HepG2 (cell line): Measurements from ENCODE around the gene SNED1. TPM values are rescaled to one million over a fixed set of nuclear protein-coding genes. Genes with fewer than 3 reads are reported as not detected.

Source experiments
- ATAC-seq: fragments of 200-7000 bp; cut with Tn5 transposase; 3 replicates; pipeline ENCODE4 v1.9.1; 2020; ENCODE audit warnings: mild to moderate bottlenecking, moderate library complexity
- BruUV-seq: library from RNA; stranded (reverse); fragments of 400-500 nt; replicated peaks from 2 replicates; lab custom pipeline; 2021; lab: Mats Ljungman, UMichigan
- CTCF ChIA-PET: fragments of 300-600 bp; formaldehyde crosslinking; extraction: SDS; loops from one replicate; lab custom pipeline; 2021; ENCODE audit warnings: low total read pairs, inconsistent platforms, low intra/inter-chr PET ratio; lab: Yijun Ruan, JAX
- POLR2A ChIA-PET: fragments of 350-600 bp; sonication (Branson Sonifier 250); formaldehyde crosslinking; loops from one replicate; lab custom pipeline; 2020; ENCODE audit warnings: antibody characterized with exemption, inconsistent platforms; lab: Yijun Ruan, JAX
- DNase-seq: peaks from one replicate; pipeline ENCODE4 v3.0.0-alpha.2; 2015; ENCODE audit warnings: low spot score
- FAIRE-seq: peaks from 3 replicates; lab custom pipeline; 2011; peaks lifted over from hg19 to GRCh38; lab: Jason Lieb, UNC
- H2AFZ ChIP-seq: one replicate; pipeline ENCODE4 v1.6.1; 2011; ENCODE audit warnings: low read length, inconsistent platforms
- H3K27ac ChIP-seq: fragments of 300-600 bp; 3 replicates; pipeline ENCODE4 v1.8.0; 2011; ENCODE audit warnings: mixed run types, mild to moderate bottlenecking, mixed read lengths, low read length, inconsistent platforms; ENCODE audit not compliant: insufficient read depth; ENCODE audit errors: extremely low read length
- H3K27me3 ChIP-seq, 2 experiments: fragments of 200-600 bp in 1 of 2; 2 replicates in 1 of 2; 3 replicates in 1 of 2; pipeline versions ENCODE4 v1.6.0 to v1.8.0; 2011; ENCODE audit warnings: low read length in 2 of 2, mild to moderate bottlenecking in 2 of 2, moderate library complexity in 2 of 2, inconsistent platforms in 1 of 2; ENCODE audit not compliant: insufficient read depth in 2 of 2, control insufficient read depth in 1 of 2
- H3K36me3 ChIP-seq, 2 experiments: fragments of 200-600 bp in 1 of 2; replicated peaks in 1 of 2; 2 replicates in 1 of 2; 3 replicates in 1 of 2; pipeline versions ENCODE4 v1.5.1 to v1.8.0; 2011; ENCODE audit warnings: low read length in 2 of 2, inconsistent platforms in 1 of 2; ENCODE audit not compliant: insufficient read depth in 2 of 2, control insufficient read depth in 1 of 2
- H3K4me1 ChIP-seq: 2 replicates; pipeline ENCODE4 v1.5.1; 2012; ENCODE audit warnings: low read length, inconsistent platforms; ENCODE audit not compliant: insufficient read depth
- H3K4me2 ChIP-seq: 2 replicates; pipeline ENCODE4 v1.6.0; 2011; ENCODE audit warnings: low read depth, low read length, inconsistent platforms
- H3K4me3 ChIP-seq, 3 experiments: fragments of 200-600 bp in 1 of 3; sonication (generic), shearing (Covaris generic) in 1 of 3; replicated peaks in 1 of 3; 2 replicates each; pipeline ENCODE4 v1.5.1; 2011 to 2016; ENCODE audit warnings: low read length in 3 of 3, inconsistent platforms in 2 of 3, low read depth in 2 of 3, mild to moderate bottlenecking in 2 of 3, control low read depth in 1 of 3, mixed read lengths in 1 of 3; ENCODE audit not compliant: insufficient read depth in 1 of 3
- H3K79me2 ChIP-seq: one replicate; pipeline ENCODE4 v1.6.1; 2011; ENCODE audit warnings: low read length, inconsistent platforms; ENCODE audit not compliant: insufficient read depth
- H3K9ac ChIP-seq: 2 replicates; pipeline ENCODE4 v1.6.0; 2011; ENCODE audit warnings: mild to moderate bottlenecking, low read depth, low read length, inconsistent platforms; ENCODE audit not compliant: insufficient read depth
- H3K9me3 ChIP-seq: 2 replicates; pipeline ENCODE4 v1.5.1; 2012; ENCODE audit warnings: mild to moderate bottlenecking, low read length
- H4K20me1 ChIP-seq: 2 replicates; pipeline ENCODE4 v1.6.0; 2011; ENCODE audit warnings: inconsistent platforms, mild to moderate bottlenecking, low read length, moderate library complexity; ENCODE audit not compliant: insufficient read depth
- AGO1 ChIP-seq: fragments of 200-400 bp; formaldehyde crosslinking; IDR thresholded peaks from 2 replicates; pipeline ENCODE4 v1.6.1; 2017; ENCODE audit warnings: mild to moderate bottlenecking, low read depth, low read length, moderate library complexity; ENCODE audit not compliant: poor library complexity, severe bottlenecking
- FOXO1 ChIP-seq: sonication (generic); formaldehyde crosslinking; IDR thresholded peaks from 2 replicates; pipeline ENCODE4 v1.4.0; 2020; ENCODE audit warnings: missing genetic modification reagents
- HOXA7 ChIP-seq: sonication (generic); formaldehyde crosslinking; IDR thresholded peaks from 2 replicates; pipeline ENCODE4 v1.8.1; 2022; ENCODE audit warnings: mild to moderate bottlenecking, missing genetic modification reagents, moderate library complexity
- KLF6 ChIP-seq: IDR thresholded peaks from 2 replicates; pipeline ENCODE4 v1.8.0; 2016; ENCODE audit warnings: missing biosample characterization, missing genetic modification reagents
- LBX2 ChIP-seq: sonication (generic); formaldehyde crosslinking; IDR thresholded peaks from 2 replicates; pipeline ENCODE4 v1.5.0; 2020; ENCODE audit warnings: missing genetic modification reagents, mild to moderate bottlenecking, borderline replicate concordance
- NFE2 ChIP-seq: sonication (generic); formaldehyde crosslinking; IDR thresholded peaks from 2 replicates; pipeline ENCODE4 v1.4.0; 2020; ENCODE audit warnings: missing genetic modification reagents
- PLSCR1 ChIP-seq: sonication (generic); formaldehyde crosslinking; IDR thresholded peaks from 2 replicates; pipeline ENCODE4 v1.5.0; 2020; ENCODE audit warnings: missing genetic modification reagents, mild to moderate bottlenecking, borderline replicate concordance
- RARG ChIP-seq: sonication (generic); formaldehyde crosslinking; IDR thresholded peaks from 2 replicates; pipeline ENCODE4 v1.4.0; 2020; ENCODE audit warnings: low read depth, mild to moderate bottlenecking, missing genetic modification reagents
- RBAK ChIP-seq: sonication (generic); formaldehyde crosslinking; IDR thresholded peaks from 2 replicates; pipeline ENCODE4 v1.5.1; 2020; ENCODE audit warnings: mild to moderate bottlenecking, missing genetic modification reagents
- SOX5 ChIP-seq: IDR thresholded peaks from 2 replicates; pipeline ENCODE4 v1.6.1; 2016; ENCODE audit warnings: borderline replicate concordance
- TEF ChIP-seq: sonication (generic); formaldehyde crosslinking; IDR thresholded peaks from 2 replicates; pipeline ENCODE4 v1.5.0; 2020; ENCODE audit warnings: missing genetic modification reagents
- U2AF2 ChIP-seq: fragments of 200-400 bp; formaldehyde crosslinking; IDR thresholded peaks from 2 replicates; pipeline ENCODE4 v1.6.1; 2017; ENCODE audit warnings: low read depth, mild to moderate bottlenecking, low read length
- ZBTB1 ChIP-seq: sonication (generic); formaldehyde crosslinking; IDR thresholded peaks from 2 replicates; pipeline ENCODE4 v1.4.0; 2020; ENCODE audit warnings: missing genetic modification reagents, borderline replicate concordance
- ZNF17 ChIP-seq: sonication (generic); formaldehyde crosslinking; IDR thresholded peaks from 2 replicates; pipeline ENCODE4 v1.5.0; 2020; ENCODE audit warnings: mild to moderate bottlenecking, missing genetic modification reagents
- ZNF75D ChIP-seq: sonication (generic); formaldehyde crosslinking; IDR thresholded peaks from 2 replicates; pipeline ENCODE4 v1.8.1; 2023; ENCODE audit warnings: missing genetic modification reagents, mild to moderate bottlenecking, borderline replicate concordance
- ZNF891 ChIP-seq: sonication (generic); formaldehyde crosslinking; IDR thresholded peaks from 2 replicates; pipeline ENCODE4 v1.5.0; 2020; ENCODE audit warnings: mild to moderate bottlenecking, missing genetic modification reagents
- WGBS: methylation state at CpG from one replicate; pipeline ENCODE4 v1.1.6; 2017; ENCODE audit warnings: low lambda C conversion rate; 5-methylcytosine and 5-hydroxymethylcytosine counted together
- in situ Hi-C: cut with HindIII; loops from 2 replicates; pipeline ENCODE4 v1.10.0; 2017; ENCODE audit warnings: low pct_unique_long_range_greater_than_20kb; ENCODE audit not compliant: extremely low pct_ligation_motif_present
- intact Hi-C: fragments of 100-400 bp; cut with micrococcal nuclease; formaldehyde crosslinking; loops from one replicate; pipeline ENCODE4 v1.10.0; 2022; ENCODE audit not compliant: unreplicated experiment
- polyA plus RNA-seq, 8 experiments: library from polyadenylated mRNA; depleted of rRNA in 3 of 8; stranded (reverse) in 7 of 8; unstranded in 1 of 8; fragments of >200 nt; fragmentation: Illumina TruSeq in 4 of 8; extraction: Trizol in 4 of 8; gene quantifications; 2 replicates each; pipeline versions ENCODE4 v1.2.1 to v1.2.3, GENCODE V29; 2011 to 2016; ENCODE audit warnings: low read depth in 4 of 8, missing spikeins in 1 of 8, mixed read lengths in 1 of 8; ENCODE audit not compliant: insufficient read depth in 1 of 8
- total RNA-seq, 5 experiments: library from RNA; depleted of rRNA; stranded (reverse); fragments of >200 nt; fragmentation: Illumina TruSeq; extraction: Trizol; gene quantifications; 2 replicates each; pipeline ENCODE4 v1.2.3, GENCODE V29; 2016; ENCODE audit warnings: low read depth in 1 of 5

Gene SNED1
- total and polyA plus RNA-seq, 2 of the 13 experiments (the other 11 are each of a cell fraction or from before 2014, with no cell fraction given) = 0.15 to 0.65 TPM

GRCh38 chr2:241072151-241072550, 73.7 kb downstream of the SNED1 start:
- no peaks in the 10 kb centered on the region; the same call in 1 of the 2 replicates for H4K20me1 ChIP-seq
- no peaks in the 10 kb centered on the region for H3K9me3 ChIP-seq
- no peak overlapping the region for H2AFZ ChIP-seq
- intact Hi-C loops (no loop called here), in situ Hi-C loops (no loop called here)
- BruUV-seq = no TSS peak
- POLR2A ChIA-PET = no interaction called here
- H3K36me3 ChIP-seq = peaks cover 1 to 4% of the 10 kb centered on the region in 2 experiments; a peak in 1 of 5 replicates
- no peak overlapping the region for H3K4me3 ChIP-seq
- CTCF ChIA-PET = no interaction called here
- H3K9ac ChIP-seq = no peak overlapping the region
- TF ChIP-seq ZNF75D (CRISPR knock-in tag) (no peak), FOXO1 (no peak), RBAK (CRISPR knock-in tag) (no peak), RARG (CRISPR knock-in tag) (no peak), U2AF2 (no peak), LBX2 (CRISPR knock-in tag) (no peak), AGO1 (no peak), PLSCR1 (no peak), HOXA7 (no peak), TEF (no peak), ZNF891 (no peak), NFE2 (no peak), KLF6 (no peak), SOX5 (CRISPR knock-in tag) (no peak), ZNF17 (no peak), ZBTB1 (no peak)
- H3K27ac ChIP-seq = no peak overlapping the region
- WGBS = 69% methylated on average over 6 of the region's 9 CpGs
- FAIRE-seq (no peak), DNase-seq (no peak), ATAC-seq (no peak)
- H3K4me2 ChIP-seq = no peak overlapping the region
- H3K4me1 ChIP-seq = peaks cover 23% of the 10 kb centered on the region; the same call in 1 of the 2 replicates
- H3K27me3 ChIP-seq = peaks cover 15 to 35% of the 10 kb centered on the region in 2 experiments
- H3K79me2 ChIP-seq = no peaks in the 10 kb centered on the region
